Right hindlimb (tissue), 1 donor: ENCODE measurements around the gene ODAPH.

Source experiments
- DNase-seq: peaks from one replicate; pipeline ENCODE4 v3.0.0-alpha.2; 2018

The ODAPH gene

GRCh38 chr4:75545526-75545925, 10.3 kb upstream of the ODAPH start:
- no peak for DNase-seq

- no peak for DNase-seq
These were observed 8.0 kb upstream of the ODAPH start for GRCh38 chr4:75547647-75548387.

GRCh38 chr4:75549019-75549418, 6.8 kb upstream of the ODAPH start:
- no peak for DNase-seq

DNA sequence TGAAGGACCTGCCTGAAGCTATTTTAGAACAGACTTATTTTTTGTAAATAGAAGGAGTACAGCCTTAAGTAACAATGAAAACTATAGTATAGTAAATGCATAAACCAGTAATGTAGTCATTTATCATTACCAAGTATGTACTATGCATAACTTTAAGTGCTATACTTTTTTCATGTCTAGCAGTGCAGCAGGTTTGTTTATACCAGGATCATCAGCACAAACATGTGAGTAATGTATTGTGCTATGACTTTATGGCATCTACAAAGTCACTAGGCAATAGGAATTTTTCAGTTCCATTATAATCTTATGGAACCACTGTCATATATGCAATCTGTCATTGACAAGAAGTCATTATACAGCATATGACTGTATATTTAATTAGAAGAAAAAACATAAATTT, 3.4 kb upstream of the ODAPH start:
- no peak for DNase-seq

GRCh38 chr4:75557696-75558095, 1.8 kb downstream of the ODAPH start:
- DNase-seq = no peak

DNA sequence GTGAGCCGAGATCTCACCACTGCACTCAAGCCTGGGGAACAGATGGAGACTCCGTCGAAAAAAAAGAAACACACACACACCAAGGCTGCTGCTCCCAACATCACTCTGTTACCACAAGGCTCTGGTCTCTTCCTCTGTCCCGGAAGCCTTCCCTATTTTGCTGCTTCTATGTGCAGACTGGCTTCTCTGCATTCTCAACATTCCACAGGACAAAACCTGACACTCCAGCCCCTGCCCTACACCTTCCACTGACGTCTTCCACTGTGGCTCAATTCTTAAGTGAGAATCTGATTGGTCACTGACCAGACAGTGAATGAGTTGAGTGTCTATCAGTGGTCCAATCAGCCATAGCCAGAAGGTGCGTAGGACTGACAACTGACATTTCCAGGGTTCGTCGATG, 5.9 kb downstream of the ODAPH start:
- DNase-seq = no peak

- DNase-seq = no peak
These were observed 8.2 kb downstream of the ODAPH start for GRCh38 chr4:75564023-75564422.

DNA sequence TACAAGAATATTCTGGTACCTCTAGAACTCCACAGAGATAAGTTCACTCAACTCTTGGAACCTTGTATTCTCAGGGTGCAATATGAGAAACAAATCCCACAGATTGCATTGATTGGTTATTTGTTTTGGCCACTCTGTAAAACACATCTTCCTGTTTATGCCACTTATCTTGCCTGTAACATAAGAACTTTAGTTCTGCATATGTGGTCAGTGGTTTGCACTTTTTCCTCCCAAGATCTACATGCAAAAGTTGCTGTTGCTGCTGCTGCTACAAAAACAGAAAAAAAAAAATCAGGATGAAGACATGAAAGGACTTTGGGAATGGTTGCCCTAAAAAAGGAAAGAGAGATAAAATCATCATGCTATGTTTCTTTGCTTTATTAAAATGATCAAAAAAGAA, 9.6 kb downstream of the ODAPH start:
- no peak for DNase-seq

DNA sequence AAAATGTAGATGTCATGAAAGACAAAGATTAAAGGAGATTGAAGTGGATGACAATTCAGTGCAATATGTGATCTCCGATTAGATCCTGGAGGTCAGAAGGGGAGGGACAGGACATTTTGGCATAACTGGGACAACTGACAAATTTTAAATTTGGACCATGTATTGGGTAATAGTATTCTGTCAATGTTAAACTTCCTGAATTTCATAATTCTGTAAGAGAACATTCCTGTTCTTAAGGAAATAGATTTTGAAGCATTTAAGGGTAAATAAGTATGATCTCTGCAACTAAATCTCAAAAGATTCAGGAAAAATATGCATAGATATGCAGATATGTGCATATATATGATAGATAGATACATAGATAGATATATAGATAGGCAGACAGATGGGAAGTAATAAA, 11.0 kb downstream of the ODAPH start:
- no peak for DNase-seq

- DNase-seq = no peak
These were observed 11.9 kb downstream of the ODAPH start for GRCh38 chr4:75567725-75568124.

GRCh38 chr4:75584067-75584466, 28.2 kb downstream of the ODAPH start:
- DNase-seq = no peak

DNA sequence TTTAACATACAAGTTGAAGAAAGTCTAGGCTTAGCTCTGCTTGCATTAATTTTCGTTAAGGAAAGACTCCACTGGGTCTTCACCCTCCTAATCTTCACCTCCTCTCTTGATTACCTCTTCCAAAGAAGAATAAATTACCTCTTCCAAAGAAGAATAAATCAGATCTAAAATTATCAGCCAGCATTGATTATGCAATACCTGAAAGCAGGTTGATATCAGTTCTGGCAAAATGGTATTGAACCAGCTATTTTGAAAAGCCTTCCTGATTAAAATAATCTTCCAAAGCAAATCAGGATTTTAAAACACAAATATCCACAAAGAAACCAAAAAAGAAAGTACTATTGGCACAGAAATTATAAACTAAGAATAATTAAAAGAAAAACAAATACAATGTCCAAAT, 37.5 kb downstream of the ODAPH start:
- DNase-seq = no peak

GRCh38 chr4:75596061-75596460, 40.2 kb downstream of the ODAPH start:
- DNase-seq = no peak

DNA sequence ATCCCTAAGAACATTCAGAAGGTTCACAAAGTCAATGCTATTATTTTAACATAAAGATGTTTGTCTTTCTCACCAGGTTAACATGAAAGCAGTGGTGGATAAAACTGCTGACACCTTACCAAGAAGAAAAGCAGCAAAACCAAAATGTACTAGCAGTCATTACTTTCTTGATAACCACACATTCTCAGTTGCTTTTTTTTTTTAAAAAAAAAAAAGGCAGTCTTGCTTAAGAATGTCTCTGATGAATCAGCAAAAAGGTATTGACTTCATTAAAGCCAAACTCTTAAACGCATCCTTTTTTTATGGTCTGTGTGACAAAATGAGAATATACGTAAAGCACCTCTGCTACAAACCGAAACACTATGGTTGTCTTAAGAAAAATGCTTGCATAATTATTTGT, 42.5 kb downstream of the ODAPH start:
- DNase-seq = no peak

DNA sequence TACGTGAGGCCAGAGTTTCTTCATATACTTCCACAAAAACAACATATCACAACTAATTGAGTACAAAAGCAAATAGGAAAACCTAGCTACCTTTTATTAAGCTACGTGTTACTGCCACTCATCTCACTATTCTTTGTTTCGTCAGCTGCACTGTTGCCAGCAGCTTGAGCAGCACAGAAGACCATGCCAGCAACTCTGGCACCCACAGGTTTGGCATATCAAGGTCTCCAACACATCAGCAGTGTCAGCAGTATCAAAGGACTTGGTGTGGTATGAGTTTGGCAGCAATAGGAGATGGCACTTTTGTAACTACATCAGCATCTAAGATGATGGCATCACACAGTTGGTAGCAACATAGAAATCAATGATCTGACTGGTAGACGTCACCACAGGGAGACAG, 43.8 kb downstream of the ODAPH start:
- no peak for DNase-seq

DNA sequence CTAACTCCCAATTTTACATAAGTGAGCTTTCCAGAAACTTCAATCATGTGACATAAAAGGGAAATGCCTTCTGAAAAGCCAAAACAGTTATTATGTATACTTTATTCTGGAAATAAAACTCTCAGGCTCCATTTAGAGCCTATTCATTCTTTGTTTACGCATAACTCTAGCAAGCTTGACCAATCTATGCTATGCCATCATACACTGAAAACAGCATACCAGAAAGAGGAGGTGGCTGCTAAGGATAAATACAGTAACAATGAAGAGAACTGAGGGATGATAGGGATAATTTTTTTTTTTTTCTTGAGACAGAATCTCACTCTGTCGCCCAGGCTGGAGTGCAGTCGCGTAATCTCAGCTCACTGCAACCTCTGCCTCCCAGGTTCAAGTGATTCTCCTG, 50.1 kb downstream of the ODAPH start:
- DNase-seq = no peak

GRCh38 chr4:75612306-75612705, 56.4 kb downstream of the ODAPH start:
- DNase-seq = no peak
